ENCODE data around the gene GLA. TPM values are rescaled to one million over a fixed set of nuclear protein-coding genes. Genes with fewer than 3 reads are reported as not detected.

Gene GLA
- total and polyA plus RNA-seq, 9 donors = 14.5 to 21.0 (median 16.8) TPM

GRCh38 chrX:101360390-101360789, 47.3 kb downstream of the GLA start:
- Histone ChIP-seq H3K36me3 (ENCODE audit: control insufficient read depth, insufficient read depth, low read length) (no peaks in the 10 kb centered on the region), H3K27me3 (ENCODE audit: control insufficient read depth, insufficient read depth, low read length) (peaks cover 29% of the 10 kb centered on the region), H3K4me1 (ENCODE audit: control insufficient read depth, insufficient read depth, low read length) (no peaks in the 10 kb centered on the region), H3K9me3 (replicated peaks; ENCODE audit: control insufficient read depth, low read depth, low read length) (no peaks in the 10 kb centered on the region), H3K4me3 (ENCODE audit: low read length) (no peak overlapping the region), H3K27ac (ENCODE audit: low read length) (no peak overlapping the region)
- no peak for DNase-seq
- WGBS (ENCODE audit: insufficient coverage) = 52% methylated on average over 6 of the region's 7 CpGs

- no peak overlapping the region for H3K27ac ChIP-seq (ENCODE audit: low read length)
- H3K9me3 ChIP-seq (replicated peaks; ENCODE audit: control insufficient read depth, low read depth, low read length) = no peaks in the 10 kb centered on the region
- DNase-seq = no peak
- H3K4me1 ChIP-seq (ENCODE audit: control insufficient read depth, insufficient read depth, low read length) = no peaks in the 10 kb centered on the region
- no peak overlapping the region for H3K4me3 ChIP-seq (ENCODE audit: low read length)
- H3K36me3 ChIP-seq (ENCODE audit: control insufficient read depth, insufficient read depth, low read length) = no peaks in the 10 kb centered on the region
- H3K27me3 ChIP-seq (ENCODE audit: control insufficient read depth, insufficient read depth, low read length) = peaks cover 28% of the 10 kb centered on the region
- no CpG with 5 or more reads among the region's 1 CpG for WGBS (ENCODE audit: insufficient coverage)
Measured at GRCh38 chrX:101359966-101360365, 47.8 kb downstream of the GLA start.

GRCh38 chrX:101357166-101357795, 50.4 kb downstream of the GLA start:
- 0% methylated on average over 1 of the region's 5 CpGs for WGBS (ENCODE audit: insufficient coverage)
- Histone ChIP-seq H3K27ac (ENCODE audit: low read length) (no peak overlapping the region), H3K4me3 (ENCODE audit: low read length) (no peak overlapping the region), H3K9me3 (replicated peaks; ENCODE audit: control insufficient read depth, low read depth, low read length) (no peaks in the 10 kb centered on the region), H3K27me3 (ENCODE audit: control insufficient read depth, insufficient read depth, low read length) (peaks cover 24% of the 10 kb centered on the region), H3K4me1 (ENCODE audit: control insufficient read depth, insufficient read depth, low read length) (no peaks in the 10 kb centered on the region), H3K36me3 (ENCODE audit: control insufficient read depth, insufficient read depth, low read length) (no peaks in the 10 kb centered on the region)
- DNase-seq = no peak

- Histone ChIP-seq H3K4me1 (ENCODE audit: control insufficient read depth, insufficient read depth, low read length) (no peaks in the 10 kb centered on the region), H3K27me3 (ENCODE audit: control insufficient read depth, insufficient read depth, low read length) (peaks cover 17% of the 10 kb centered on the region), H3K27ac (ENCODE audit: low read length) (peak overlapping the region; percentile 88), H3K36me3 (ENCODE audit: control insufficient read depth, insufficient read depth, low read length) (no peaks in the 10 kb centered on the region), H3K9me3 (replicated peaks; ENCODE audit: control insufficient read depth, low read depth, low read length) (no peaks in the 10 kb centered on the region), H3K4me3 (ENCODE audit: low read length) (peak overlapping the region; percentile 78)
- no peak for DNase-seq
- 21% methylated on average over 2 of the region's 4 CpGs for WGBS (ENCODE audit: insufficient coverage)
Measured at GRCh38 chrX:101349193-101349562, 58.5 kb downstream of the GLA start.

- Histone ChIP-seq H3K4me1 (ENCODE audit: control insufficient read depth, insufficient read depth, low read length) (no peaks in the 10 kb centered on the region), H3K27ac (ENCODE audit: low read length) (peak within 1 kb of the TSS; percentile 88)
- 40% methylated on average over 42 of the region's 55 CpGs for WGBS (ENCODE audit: insufficient coverage)
Measured at GRCh38 chrX:101348452-101349192, 59.1 kb downstream of the GLA start, which contains the start of gene TIMM8A. TSS of gene TIMM8A (minus strand) at chrX:101348742. CDS start at chrX:101348664, 78 bp downstream.

GRCh38 chrX:101347859-101348451, 59.8 kb downstream of the GLA start:
- Histone ChIP-seq H3K9me3 (replicated peaks; ENCODE audit: control insufficient read depth, low read depth, low read length) (no peaks in the 10 kb centered on the region), H3K4me1 (ENCODE audit: control insufficient read depth, insufficient read depth, low read length) (no peaks in the 10 kb centered on the region), H3K27ac (ENCODE audit: low read length) (peak overlapping the region; percentile 29), H3K4me3 (ENCODE audit: low read length) (peak overlapping the region; percentile 78), H3K27me3 (ENCODE audit: control insufficient read depth, insufficient read depth, low read length) (peaks cover 15% of the 10 kb centered on the region), H3K36me3 (ENCODE audit: control insufficient read depth, insufficient read depth, low read length) (no peaks in the 10 kb centered on the region)
- WGBS (ENCODE audit: insufficient coverage) = 55% methylated on average over 8 of the region's 14 CpGs
- DNase-seq = peak; percentile 12

More at GRCh38 chrX:101348452-101349192, 59.1 kb downstream of the GLA start, which contains the start of gene TIMM8A:
- no peaks in the 10 kb centered on the region for H3K9me3 ChIP-seq (replicated peaks; ENCODE audit: control insufficient read depth, low read depth, low read length)
- no peaks in the 10 kb centered on the region for H3K36me3 ChIP-seq (ENCODE audit: control insufficient read depth, insufficient read depth, low read length)
- peaks cover 15% of the 10 kb centered on the region for H3K27me3 ChIP-seq (ENCODE audit: control insufficient read depth, insufficient read depth, low read length)
- peak; percentile 84 for DNase-seq
- peak within 1 kb of the TSS; percentile 78 for H3K4me3 ChIP-seq (ENCODE audit: low read length)

Other genes starting within 250 kb of the GLA start
- gene DRP2, start 188.1 kb downstream of the GLA start, total RNA-seq = 1.6 TPM
- gene DRP2, start 188.1 kb downstream of the GLA start, polyA plus RNA-seq (ENCODE audit: insufficient read depth in 1 of 8, insufficient read length in 8 of 8, low replicate concordance in 1 of 8) = 1 to 10 TPM; 1.7 to 3.9 (median 2.9) TPM
- 0.09 TPM for gene TAF7L, start 116.6 kb downstream of the GLA start, total RNA-seq
- under 1 TPM; 0.14 to 0.30 (median 0.18) TPM for gene TAF7L, start 116.6 kb downstream of the GLA start, polyA plus RNA-seq (ENCODE audit: insufficient read depth in 1 of 8, insufficient read length in 8 of 8, low replicate concordance in 1 of 8)
- 3.1 TPM for gene TIMM8A, start 59.2 kb downstream of the GLA start, total RNA-seq
- 10 to 100 TPM in 7 of 8 donors, 1 to 10 TPM in 1; 7.8 to 14.0 (median 11.5) TPM for gene TIMM8A, start 59.2 kb downstream of the GLA start, polyA plus RNA-seq (ENCODE audit: insufficient read depth in 1 of 8, insufficient read length in 8 of 8, low replicate concordance in 1 of 8)
- gene BTK, start 21.7 kb downstream of the GLA start, total RNA-seq = 1.5 TPM
- gene BTK, start 21.7 kb downstream of the GLA start, polyA plus RNA-seq (ENCODE audit: insufficient read depth in 1 of 8, insufficient read length in 8 of 8, low replicate concordance in 1 of 8) = 1 to 10 TPM; 1.7 to 3.5 (median 2.4) TPM
- gene RPL36A, start 16.9 kb downstream of the GLA start, total RNA-seq = 2,963 TPM
- gene RPL36A, start 16.9 kb downstream of the GLA start, polyA plus RNA-seq (ENCODE audit: insufficient read depth in 1 of 8, insufficient read length in 8 of 8, low replicate concordance in 1 of 8) = 1,000 to 10,000 TPM; 1,610 to 2,503 (median 1,687) TPM
- gene HNRNPH2, start 297 bp upstream of the GLA start, total RNA-seq = 40.8 TPM
- gene HNRNPH2, start 297 bp upstream of the GLA start, polyA plus RNA-seq (ENCODE audit: insufficient read depth in 1 of 8, insufficient read length in 8 of 8, low replicate concordance in 1 of 8) = 10 to 100 TPM; 55.7 to 80.1 (median 69.1) TPM
- gene ARMCX4, start 77.5 kb upstream of the GLA start, total RNA-seq = 18.5 TPM
- 10 to 100 TPM; 30.2 to 47.6 (median 41.7) TPM for gene ARMCX4, start 77.5 kb upstream of the GLA start, polyA plus RNA-seq (ENCODE audit: insufficient read depth in 1 of 8, insufficient read length in 8 of 8, low replicate concordance in 1 of 8)
- 74.7 TPM for gene ARMCX1, start 142.6 kb upstream of the GLA start, total RNA-seq
- gene ARMCX1, start 142.6 kb upstream of the GLA start, polyA plus RNA-seq (ENCODE audit: insufficient read depth in 1 of 8, insufficient read length in 8 of 8, low replicate concordance in 1 of 8) = 10 to 100 TPM; 74.0 to 82.9 (median 78.8) TPM
- 104 TPM for gene ARMCX6, start 210.1 kb upstream of the GLA start, total RNA-seq
- gene ARMCX6, start 210.1 kb upstream of the GLA start, polyA plus RNA-seq (ENCODE audit: insufficient read depth in 1 of 8, insufficient read length in 8 of 8, low replicate concordance in 1 of 8) = 100 to 1,000 TPM in 7 of 8 donors, 10 to 100 TPM in 1; 90.2 to 128 (median 112) TPM
- 98.3 TPM for gene ARMCX3, start 215.2 kb upstream of the GLA start, total RNA-seq
- 100 to 1,000 TPM in 7 of 8 donors, 10 to 100 TPM in 1; 97.0 to 144 (median 138) TPM for gene ARMCX3, start 215.2 kb upstream of the GLA start, polyA plus RNA-seq (ENCODE audit: insufficient read depth in 1 of 8, insufficient read length in 8 of 8, low replicate concordance in 1 of 8)